Measurements from ENCODE around the gene NEAT1.
A peak's percentile ranks its signal among the peaks of the same experiment; 100 is the strongest.
"Not testable (repeated sequence)": the region's sequence is repeated elsewhere in the genome, so short reads cannot be mapped to it uniquely, and the experiment has no call there.

Gene NEAT1

GRCh38 chr11:65451301-65451700, 28.7 kb downstream of the NEAT1 start:
- not testable (repeated sequence) for DNase-seq (ENCODE audit: low spot score)

GRCh38 chr11:65452259-65452658, 29.7 kb downstream of the NEAT1 start:
- DNase-seq (ENCODE audit: low spot score) = not testable (repeated sequence)

GRCh38 chr11:65452806-65453490, 30.4 kb downstream of the NEAT1 start:
- no peak for DNase-seq (ENCODE audit: low spot score)

- no peak for DNase-seq (ENCODE audit: low spot score)
Measured at GRCh38 chr11:65454311-65454695, 31.7 kb downstream of the NEAT1 start.

GRCh38 chr11:65454696-65455456, 32.3 kb downstream of the NEAT1 start:
- DNase-seq (ENCODE audit: low spot score) = peak; percentile 100

GRCh38 chr11:65456418-65456817, 33.8 kb downstream of the NEAT1 start:
- DNase-seq (ENCODE audit: low spot score) = no peak

- DNase-seq (ENCODE audit: low spot score) = peak; percentile 68
Measured at GRCh38 chr11:65459552-65459951, 37.0 kb downstream of the NEAT1 start.

GRCh38 chr11:65465471-65465870, 42.9 kb downstream of the NEAT1 start:
- DNase-seq (ENCODE audit: low spot score) = not testable (repeated sequence)

- not testable (repeated sequence) for DNase-seq (ENCODE audit: low spot score)
Measured at GRCh38 chr11:65467306-65467705, 44.7 kb downstream of the NEAT1 start.

GRCh38 chr11:65468874-65469333, 46.3 kb downstream of the NEAT1 start:
- DNase-seq (ENCODE audit: low spot score) = peak; percentile 91

- DNase-seq (ENCODE audit: low spot score) = no peak
Measured at GRCh38 chr11:65470433-65471049, 47.9 kb downstream of the NEAT1 start.

GRCh38 chr11:65471447-65471891, 48.9 kb downstream of the NEAT1 start:
- DNase-seq (ENCODE audit: low spot score) = no peak

- DNase-seq (ENCODE audit: low spot score) = not testable (repeated sequence)
Measured at GRCh38 chr11:65472588-65473277, 50.1 kb downstream of the NEAT1 start.

GRCh38 chr11:65473278-65473860, 50.8 kb downstream of the NEAT1 start:
- no peak for DNase-seq (ENCODE audit: low spot score)

- DNase-seq (ENCODE audit: low spot score) = no peak
Measured at GRCh38 chr11:65474864-65475263, 52.3 kb downstream of the NEAT1 start.

GRCh38 chr11:65476632-65477148, 54.1 kb downstream of the NEAT1 start:
- no peak for DNase-seq (ENCODE audit: low spot score)

GRCh38 chr11:65477149-65477965, 54.8 kb downstream of the NEAT1 start:
- peak; percentile 98 for DNase-seq (ENCODE audit: low spot score)

GRCh38 chr11:65478388-65479183, 56.0 kb downstream of the NEAT1 start:
- DNase-seq (ENCODE audit: low spot score) = no peak

GRCh38 chr11:65479184-65480145, 56.9 kb downstream of the NEAT1 start:
- no peak for DNase-seq (ENCODE audit: low spot score)
